Fibroblast of pulmonary artery (primary cell): ENCODE measurements around the gene HNF4A.

Experiments
- DNase-seq: peaks from one replicate; pipeline ENCODE4 v3.0.0-alpha.2; 2010; ENCODE audit warnings: low read depth
- H3K4me3 ChIP-seq: replicated peaks from 2 replicates; pipeline ENCODE4 v1.5.1; 2011; ENCODE audit warnings: low read depth, mild to moderate bottlenecking, control low read depth, low read length, moderate library complexity
- CTCF ChIP-seq: IDR thresholded peaks from 2 replicates; pipeline ENCODE4 v1.5.1; 2011; ENCODE audit warnings: mild to moderate bottlenecking, control low read depth, low read length, inconsistent platforms; ENCODE audit errors: missing control alignments

HNF4A gene

GRCh38 chr20:44445742-44446710, 90.5 kb downstream of the HNF4A start:
- H3K4me3 ChIP-seq = no peak overlapping the region
- no peak for TF ChIP-seq CTCF
- no peak for DNase-seq

DNA sequence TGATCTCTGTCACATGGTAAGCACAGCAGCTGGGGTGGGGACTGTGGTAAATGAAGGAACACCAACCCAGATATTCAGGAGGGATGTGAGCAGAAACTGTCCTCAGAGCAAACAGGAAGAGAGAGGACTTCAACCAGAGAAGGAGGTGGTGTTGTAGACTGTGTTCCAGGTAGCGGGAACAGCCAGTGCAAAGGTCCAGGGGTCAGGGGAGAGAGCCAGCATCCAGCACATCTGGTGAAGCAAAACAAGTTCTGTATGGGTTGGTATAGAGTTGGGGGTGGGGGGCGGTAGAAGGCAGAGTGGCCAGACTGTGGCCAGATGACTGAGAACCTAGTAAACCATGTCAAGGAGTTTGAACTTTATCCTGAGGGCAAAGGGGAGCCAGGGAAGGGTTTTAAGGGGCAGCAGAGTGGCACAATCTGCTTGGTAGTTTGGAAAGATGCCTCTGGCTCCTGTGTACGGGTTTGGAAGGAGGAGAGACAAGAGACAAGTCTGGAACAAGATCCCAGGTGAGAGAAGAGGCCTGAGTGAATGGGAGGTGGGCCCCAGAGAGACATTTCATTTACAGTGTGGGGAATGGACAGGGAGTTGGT, 92.4 kb downstream of the HNF4A start:
- no peak overlapping the region for H3K4me3 ChIP-seq
- no peak for TF ChIP-seq CTCF
- DNase-seq = no peak

- H3K4me3 ChIP-seq = no peak overlapping the region
- TF ChIP-seq CTCF = peak; percentile 32
- no peak for DNase-seq
Observed at GRCh38 chr20:44448753-44449546, 93.5 kb downstream of the HNF4A start.

DNA sequence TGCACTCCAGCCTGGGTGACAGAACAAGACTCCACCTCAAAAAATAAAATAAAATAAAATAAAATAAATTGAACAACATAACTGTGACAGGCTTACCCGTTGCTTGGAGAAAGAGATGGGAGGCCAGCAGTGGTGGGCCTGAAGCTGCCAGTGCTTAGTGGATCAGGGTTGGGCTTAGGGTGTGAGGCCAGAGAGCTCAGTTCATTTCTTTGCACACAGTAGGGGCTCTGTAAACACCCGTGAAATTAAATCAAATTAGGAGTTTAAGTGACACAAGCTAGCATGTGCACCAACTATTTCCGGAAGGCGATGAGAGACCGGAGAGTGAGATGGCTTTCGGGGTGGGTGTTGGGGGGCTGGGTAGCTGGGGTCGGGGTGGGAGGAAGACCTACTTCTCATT, 94.4 kb downstream of the HNF4A start:
- H3K4me3 ChIP-seq = no peak overlapping the region
- no peak for TF ChIP-seq CTCF
- no peak for DNase-seq

GRCh38 chr20:44450281-44450889, 94.9 kb downstream of the HNF4A start:
- no peak overlapping the region for H3K4me3 ChIP-seq
- no peak for DNase-seq
- TF ChIP-seq CTCF = no peak

- H3K4me3 ChIP-seq = no peak overlapping the region
- no peak for TF ChIP-seq CTCF
- no peak for DNase-seq
Observed at GRCh38 chr20:44450903-44451450, 95.5 kb downstream of the HNF4A start.
